SK-N-SH (cell line): ENCODE data around the gene GPR42.

ENCODE experiments used
- CTCF ChIP-seq: fragments of 200-600 bp; sonication (generic); IDR thresholded peaks from 2 replicates; pipeline ENCODE4 v1.6.1; 2017; ENCODE audit warnings: antibody characterized with exemption, mild to moderate bottlenecking, moderate library complexity
- EP300 ChIP-seq, 2 experiments: IDR thresholded peaks; 2 replicates each; pipeline versions ENCODE4 v1.4.0 to v1.6.1; 2012; ENCODE audit warnings: borderline replicate concordance in 1 of 2, low read depth in 1 of 2, low read length in 1 of 2
- EZH2phosphoT487 ChIP-seq: fragments of 200-600 bp; sonication (generic); IDR thresholded peaks from 2 replicates; pipeline ENCODE4 v1.6.1; 2017; ENCODE audit warnings: low read depth, mixed run types, mild to moderate bottlenecking, antibody characterized with exemption, moderate library complexity, borderline replicate concordance
- FOXM1 ChIP-seq: IDR thresholded peaks from 2 replicates; pipeline ENCODE4 v1.4.0; 2012; ENCODE audit warnings: low read depth, mild to moderate bottlenecking
- GABPA ChIP-seq: IDR thresholded peaks from 2 replicates; pipeline ENCODE4 v1.4.0; 2012; ENCODE audit warnings: low read depth, mild to moderate bottlenecking
- GATA2 ChIP-seq: sonication (generic); formaldehyde crosslinking; IDR thresholded peaks from 2 replicates; pipeline ENCODE4 v1.5.0; 2020; ENCODE audit warnings: mild to moderate bottlenecking, missing genetic modification reagents
- MXI1 ChIP-seq: IDR thresholded peaks from 2 replicates; pipeline ENCODE4 v1.6.1; 2012; ENCODE audit warnings: mild to moderate bottlenecking, low read depth, low read length, improper control_type of control experiment
- POLR2AphosphoS5 ChIP-seq: IDR thresholded peaks from 2 replicates; pipeline ENCODE4 v1.6.1; 2012; ENCODE audit warnings: low read depth, low read length
- REST ChIP-seq: IDR thresholded peaks from 2 replicates; pipeline ENCODE4 v1.6.1; 2012; ENCODE audit warnings: mild to moderate bottlenecking, low read depth, low read length, moderate library complexity
- RXRA ChIP-seq: IDR thresholded peaks from 2 replicates; pipeline ENCODE4 v1.4.0; 2012; ENCODE audit warnings: low read depth, mild to moderate bottlenecking, borderline replicate concordance
- USF2 ChIP-seq: fragments of 150-350 bp; IDR thresholded peaks from 2 replicates; pipeline ENCODE4 v1.6.1; 2017; ENCODE audit warnings: antibody characterized with exemption, low read length, low read depth, borderline replicate concordance

- TF ChIP-seq RXRA: no peak
- TF ChIP-seq CTCF: no peak
- TF ChIP-seq REST: no peak
- TF ChIP-seq POLR2AphosphoS5: no peak
- no peak for TF ChIP-seq USF2
- TF ChIP-seq GABPA: no peak
- TF ChIP-seq EZH2phosphoT487: no peak
- TF ChIP-seq MXI1: no peak
- no peak for TF ChIP-seq FOXM1
- TF ChIP-seq GATA2 (CRISPR knock-in tag): no peak
- TF ChIP-seq EP300 (IDR thresholded peaks at IDR 0.05; ENCODE audit: borderline replicate concordance in 1 of 2, low read depth in 1 of 2, low read length in 1 of 2): no peak
These were observed 34.2 kb downstream of the GPR42 start for GRCh38 chr19:35404879-35405622.
